ENCODE data around the gene RHBDD2.

DNA sequence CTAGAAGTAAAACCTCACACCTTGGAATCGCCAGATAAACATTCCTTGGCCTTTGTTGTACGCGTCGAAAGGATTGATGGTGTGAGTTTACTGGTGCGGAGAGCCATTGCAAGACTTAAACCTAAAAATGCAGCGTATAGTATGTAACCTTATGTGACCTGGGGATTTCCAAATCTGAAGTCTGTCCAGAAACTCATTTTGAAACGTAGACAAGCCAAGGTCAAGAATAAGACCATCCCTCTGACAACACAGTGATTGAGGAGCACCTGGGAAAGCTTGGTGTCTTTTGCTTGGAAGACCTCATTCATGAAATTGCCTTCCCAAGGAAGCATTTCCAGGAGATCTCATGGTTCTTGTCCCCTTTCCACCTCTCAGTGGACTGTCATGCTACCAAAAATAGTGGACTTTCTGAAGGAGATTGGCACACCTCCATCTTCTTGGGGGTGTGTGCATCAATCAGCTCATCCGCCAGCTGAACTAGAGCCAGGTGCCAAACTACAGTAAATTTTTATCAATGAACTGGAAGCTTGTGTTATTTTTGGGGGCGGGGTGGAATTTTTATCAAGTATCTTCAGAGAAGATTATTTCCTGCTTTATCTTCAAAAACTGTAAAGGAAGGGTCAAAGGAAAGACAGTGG, 44.3 kb downstream of the RHBDD2 start:
- TF ChIP-seq TGIF2 (CRISPR knock-in tag; IDR thresholded peaks at IDR 0.05): no peak
- no peak for TF ChIP-seq ZSCAN29 (IDR thresholded peaks at IDR 0.05)
- no peak for TF ChIP-seq HNRNPL (IDR thresholded peaks at IDR 0.05; ENCODE audit: low read depth, low read length)
- no peak for TF ChIP-seq NFIC (IDR thresholded peaks at IDR 0.05)
- TF ChIP-seq CEBPB (tag; IDR thresholded peaks at IDR 0.05): no peak
- no peak for TF ChIP-seq CAMTA2 (CRISPR knock-in tag; conservative IDR thresholded peaks at IDR 0.05)
- TF ChIP-seq STAG1 (CRISPR knock-in tag; IDR thresholded peaks at IDR 0.05; ENCODE audit: borderline replicate concordance): no peak
- no peak for TF ChIP-seq HNRNPH1 (optimal IDR thresholded peaks at IDR 0.05; ENCODE audit: low read depth, low read length)
- TF ChIP-seq JUND (IDR thresholded peaks at IDR 0.05; ENCODE audit: borderline replicate concordance, low read depth, low read length): no peak
- TF ChIP-seq JUND (tag; IDR thresholded peaks at IDR 0.05; ENCODE audit: borderline replicate concordance, low read depth, low read length): no peak
- TF ChIP-seq, protein P1, sequence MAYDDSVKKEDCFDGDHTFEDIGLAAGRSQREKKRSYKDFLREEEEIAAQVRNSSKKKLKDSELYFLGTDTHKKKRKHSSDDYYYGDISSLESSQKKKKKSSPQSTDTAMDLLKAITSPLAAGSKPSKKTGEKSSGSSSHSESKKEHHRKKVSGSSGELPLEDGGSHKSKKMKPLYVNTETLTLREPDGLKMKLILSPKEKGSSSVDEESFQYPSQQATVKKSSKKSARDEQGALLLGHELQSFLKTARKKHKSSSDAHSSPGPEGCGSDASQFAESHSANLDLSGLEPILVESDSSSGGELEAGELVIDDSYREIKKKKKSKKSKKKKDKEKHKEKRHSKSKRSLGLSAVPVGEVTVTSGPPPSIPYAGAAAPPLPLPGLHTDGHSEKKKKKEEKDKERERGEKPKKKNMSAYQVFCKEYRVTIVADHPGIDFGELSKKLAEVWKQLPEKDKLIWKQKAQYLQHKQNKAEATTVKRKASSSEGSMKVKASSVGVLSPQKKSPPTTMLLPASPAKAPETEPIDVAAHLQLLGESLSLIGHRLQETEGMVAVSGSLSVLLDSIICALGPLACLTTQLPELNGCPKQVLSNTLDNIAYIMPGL (CRISPR knock-in tag; IDR thresholded peaks at IDR 0.05): no peak

Measured in K562 (cell line).